GM18517 (cell line): ENCODE results near the gene LZIC.
"Not testable (repeated sequence)": the region's sequence is repeated elsewhere in the genome, so short reads cannot be mapped to it uniquely, and the experiment has no call there.

ENCODE experiments used
- ATAC-seq: cut with Tn5 transposase; IDR thresholded peaks from one replicate; pipeline ENCODE4 v1.9.1; 2021; ENCODE audit warnings: mild to moderate bottlenecking, moderate library complexity; ENCODE audit not compliant: unreplicated experiment

Gene LZIC

GRCh38 chr1:9942939-9943788, at the start of gene LZIC, which contains the start of gene NMNAT1:
TSS of gene LZIC (minus strand) at chr1:9943391. CDS start at chr1:9936619, 6,772 bp downstream.
TSS of gene NMNAT1 (plus strand) at chr1:9943475. CDS start at chr1:9972074, 28,599 bp downstream.
- peak; percentile 73 for ATAC-seq

GRCh38 chr1:9992910-9993309, 49.7 kb upstream of the LZIC start:
- ATAC-seq = no peak

GRCh38 chr1:9990944-9991343, 47.8 kb upstream of the LZIC start:
- ATAC-seq = no peak

GRCh38 chr1:9989773-9990172, 46.6 kb upstream of the LZIC start:
- ATAC-seq = no peak

- ATAC-seq = no peak
Observed at GRCh38 chr1:9985001-9985400, 41.8 kb upstream of the LZIC start.

GRCh38 chr1:9984253-9984652, 41.1 kb upstream of the LZIC start:
- no peak for ATAC-seq

GRCh38 chr1:9960706-9961562, 17.7 kb upstream of the LZIC start:
- ATAC-seq = no peak

DNA sequence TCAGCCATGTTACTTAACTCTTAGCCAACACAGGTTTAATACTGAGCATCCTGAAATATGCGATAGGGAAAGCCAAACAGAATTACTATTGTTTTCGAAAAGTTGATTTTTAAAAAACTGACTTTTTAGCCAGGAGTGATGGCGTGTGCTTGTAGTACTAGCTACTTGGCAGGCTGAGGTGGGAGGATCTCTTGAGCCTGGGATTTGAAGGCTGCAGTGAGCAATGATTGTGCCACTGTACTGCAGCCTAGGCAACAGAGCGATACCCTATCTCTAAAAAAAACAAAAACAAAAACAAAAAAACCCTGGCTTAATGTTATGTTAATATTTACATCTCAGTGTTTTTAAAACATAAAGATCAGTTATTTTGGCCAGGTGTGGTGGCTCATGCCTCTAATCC, 16.8 kb upstream of the LZIC start:
- no peak for ATAC-seq

DNA sequence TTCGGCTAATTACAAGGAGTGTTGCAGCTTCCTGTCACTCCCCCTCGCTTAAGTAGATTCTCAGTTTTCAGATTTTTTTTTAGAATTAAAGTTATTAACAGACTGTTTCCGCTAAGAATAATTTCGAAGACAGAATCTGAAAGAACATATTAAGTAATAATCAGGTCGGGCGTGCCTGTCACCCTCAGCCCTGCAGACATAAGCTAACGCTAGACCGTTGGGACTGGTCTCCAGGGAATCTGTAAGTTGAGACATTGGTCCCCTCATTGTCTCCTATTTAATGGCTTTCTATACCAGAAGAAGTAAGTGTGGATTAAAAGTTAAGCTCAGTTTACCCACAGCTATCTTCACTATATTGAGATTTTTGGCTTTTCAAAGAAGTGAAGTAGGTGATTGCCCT, 14.5 kb upstream of the LZIC start:
- ATAC-seq = no peak

GRCh38 chr1:9946315-9946714, 3.1 kb upstream of the LZIC start:
- ATAC-seq = no peak

GRCh38 chr1:9942399-9942938, 722 bp downstream of the LZIC start:
- ATAC-seq = peak; percentile 54

DNA sequence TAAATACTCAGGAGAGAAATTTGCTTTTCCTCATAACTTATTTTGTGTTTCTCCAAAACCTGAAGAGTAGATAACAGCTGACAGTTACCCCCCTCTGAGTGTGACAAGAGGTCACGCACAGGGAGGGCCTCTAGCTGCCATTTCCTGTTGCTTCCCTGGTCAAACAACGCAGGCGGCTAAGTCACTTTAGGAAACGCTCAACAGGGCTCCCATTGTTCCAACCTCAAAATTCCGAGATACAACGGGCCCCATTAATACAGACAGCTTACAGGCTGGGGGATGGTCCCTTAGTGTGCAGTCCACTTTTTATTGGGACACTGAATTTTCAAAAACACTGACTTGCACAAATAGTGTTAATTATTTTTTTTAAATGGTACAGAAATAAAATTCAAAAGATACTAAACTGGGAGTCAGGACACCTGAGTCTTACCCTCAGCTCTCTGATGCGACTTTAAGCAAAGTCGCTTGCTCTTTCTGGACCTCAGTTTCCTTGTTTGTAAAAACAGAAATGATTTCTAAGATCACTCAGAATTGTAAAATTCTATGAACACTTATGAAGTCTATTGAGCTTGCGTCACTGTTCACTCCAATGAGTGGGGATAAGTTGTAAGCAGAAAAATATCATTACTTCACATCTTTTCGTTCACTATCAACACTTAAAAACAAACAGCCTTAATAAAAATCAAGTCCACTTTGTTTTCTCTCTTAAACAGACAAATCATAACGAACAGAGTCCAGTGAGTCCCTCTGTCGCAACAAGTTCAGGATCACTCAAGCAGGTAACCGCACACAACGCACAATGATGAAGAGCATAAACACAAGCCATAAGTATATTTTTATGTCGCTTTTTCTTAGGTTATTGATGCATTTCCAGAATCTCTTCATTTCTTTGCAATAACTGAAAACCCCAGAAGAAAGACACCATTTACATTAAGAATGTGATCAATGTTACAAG, 13.5 kb downstream of the LZIC start:
- no peak for ATAC-seq

GRCh38 chr1:9927259-9927658, 15.9 kb downstream of the LZIC start:
- ATAC-seq = no peak

DNA sequence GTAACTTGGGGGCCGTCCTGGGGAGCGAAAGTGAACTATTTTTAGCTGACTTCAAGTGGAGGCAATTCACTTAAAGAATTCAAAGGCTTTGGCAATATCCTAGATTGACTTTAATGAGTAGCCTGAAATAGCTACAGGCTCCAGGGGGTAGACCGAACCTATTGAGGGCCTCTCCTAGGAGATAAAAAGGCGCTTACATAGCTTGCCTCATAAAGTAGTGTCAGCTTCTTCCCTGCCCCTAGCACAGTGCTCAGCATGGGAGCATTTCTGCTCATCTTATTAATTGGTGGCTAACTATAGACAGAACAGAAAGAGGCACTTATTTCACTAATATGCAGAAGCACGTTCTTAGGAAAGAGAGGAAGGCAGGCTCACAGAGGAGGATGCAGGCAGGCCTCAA, 20.8 kb downstream of the LZIC start:
- ATAC-seq = no peak

DNA sequence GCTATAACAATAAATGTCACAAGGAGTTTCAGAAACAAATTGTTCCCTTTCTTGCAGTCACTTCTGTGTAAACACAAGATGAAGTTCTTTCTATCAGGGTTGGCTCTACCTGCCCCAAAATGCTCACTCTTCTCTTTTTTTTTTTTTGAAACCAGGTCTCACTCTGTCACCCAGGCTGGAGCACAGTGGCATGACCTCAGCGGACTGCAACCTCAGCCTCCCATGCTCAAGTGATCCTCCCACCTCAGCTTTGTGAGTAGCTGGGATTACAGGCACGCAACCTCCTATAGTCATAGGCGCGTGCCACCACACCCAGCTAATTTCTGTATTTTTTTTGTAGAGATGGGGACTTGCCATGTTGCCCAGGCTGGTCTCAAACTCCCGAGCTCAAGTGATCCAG, 22.6 kb downstream of the LZIC start:
- ATAC-seq = no peak

DNA sequence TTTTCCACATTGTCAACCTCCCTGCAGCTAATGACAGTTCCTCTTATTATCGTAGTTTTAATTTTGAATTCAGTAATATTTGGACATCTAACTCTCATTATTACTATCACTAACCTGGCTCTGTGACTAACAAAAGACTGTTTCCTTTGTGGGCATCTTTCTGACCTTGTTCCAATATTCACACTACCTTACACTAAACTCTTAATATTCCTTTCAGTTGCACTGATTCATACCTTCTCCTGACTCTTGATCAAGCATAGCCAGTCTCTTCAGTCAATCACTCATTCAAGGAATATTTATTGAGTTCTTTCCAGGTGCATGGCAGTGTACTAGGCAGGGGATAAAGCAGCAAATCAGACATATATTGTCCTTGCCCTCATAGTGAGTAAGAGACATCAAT, 25.3 kb downstream of the LZIC start:
- no peak for ATAC-seq

- not testable (repeated sequence) for ATAC-seq
Observed at GRCh38 chr1:9917495-9917894, 25.7 kb downstream of the LZIC start.

DNA sequence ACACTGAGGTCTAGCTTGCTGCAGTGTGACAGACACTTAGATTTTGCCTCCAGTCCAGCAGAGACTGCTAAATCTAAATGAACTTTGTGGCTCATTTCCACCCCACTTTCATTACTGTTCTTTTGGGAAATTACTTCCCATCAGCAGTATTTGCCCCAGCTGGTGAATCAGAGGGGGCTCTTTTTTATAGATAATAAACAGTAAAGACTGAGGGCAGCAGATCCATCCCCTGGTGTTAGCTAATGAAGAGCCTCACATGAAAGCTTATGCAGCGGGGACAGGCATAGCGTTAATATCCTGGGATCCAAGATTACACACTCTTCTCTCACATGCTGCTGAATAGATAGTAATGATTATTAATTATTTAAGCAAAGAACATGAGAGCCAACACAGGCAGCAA, 26.7 kb downstream of the LZIC start:
- no peak for ATAC-seq

DNA sequence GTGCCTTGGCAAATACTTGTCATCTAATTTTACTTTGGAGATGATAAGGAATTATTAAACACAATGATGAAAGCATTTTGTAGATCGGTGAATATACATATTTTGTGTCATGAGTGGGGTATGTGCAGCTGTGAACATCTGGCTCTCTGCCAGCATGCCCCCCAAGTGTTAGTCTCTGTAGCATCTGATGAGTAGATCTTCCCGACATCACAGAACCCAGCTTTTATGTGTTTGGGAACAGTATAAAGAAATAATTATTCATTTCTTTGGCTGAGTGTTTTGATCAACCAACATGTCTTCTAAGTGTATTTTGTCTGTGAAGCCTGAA, 28.6 kb downstream of the LZIC start:
- ATAC-seq = no peak

- no peak for ATAC-seq
Observed at GRCh38 chr1:9912264-9912936, 30.8 kb downstream of the LZIC start.
